Cardiac muscle cell (in vitro differentiated cells and primary cell): ENCODE results near the gene ERC2. TPM values are rescaled to one million over a fixed set of nuclear protein-coding genes. Genes with fewer than 3 reads are reported as not detected.

Experiments used
- DNase-seq, 2 donors: peaks; one replicate each; pipeline versions ENCODE4 v3.0.0 to v3.0.0-alpha.2; 2010 to 2017; ENCODE audit warnings: low read depth in 1 of 2, low spot score in 1 of 2
- H3K27ac ChIP-seq: fragments of 200-600 bp; sonication (generic); 2 replicates; pipeline ENCODE4 v1.5.1; 2016
- H3K27me3 ChIP-seq: fragments of 200-600 bp; sonication (generic); 2 replicates; pipeline ENCODE4 v1.6.0; 2016; ENCODE audit warnings: control low read depth
- H3K36me3 ChIP-seq: fragments of 200-600 bp; sonication (generic); 2 replicates; pipeline ENCODE4 v1.5.1; 2016; ENCODE audit warnings: control low read depth
- H3K4me1 ChIP-seq: fragments of 200-600 bp; sonication (generic); 2 replicates; pipeline ENCODE4 v1.8.1; 2017; ENCODE audit warnings: low read depth, mild to moderate bottlenecking, mixed run types
- H3K4me3 ChIP-seq: fragments of 200-600 bp; sonication (generic); 2 replicates; pipeline ENCODE4 v1.5.1; 2016; ENCODE audit warnings: mild to moderate bottlenecking
- H3K9me3 ChIP-seq: fragments of 200-600 bp; sonication (generic); 2 replicates; pipeline ENCODE4 v1.5.1; 2017; ENCODE audit warnings: low read depth, mild to moderate bottlenecking, control low read depth
- polyA plus RNA-seq: library from polyadenylated mRNA; unstranded; fragments of >200 nt; fragmentation: Nextera tagmentation; extraction: Ambion mirVana; gene quantifications from 2 replicates; pipeline ENCODE4 v1.2.1, GENCODE V29; 2016
- total RNA-seq: library from RNA; depleted of rRNA; stranded (reverse); fragments of >200 nt; gene quantifications from 2 replicates; pipeline ENCODE4 v1.2.3, GENCODE V29; 2016
- TF ChIP-seq, protein P1 (sequence below): IDR thresholded peaks from 2 replicates; pipeline ENCODE4 v1.5.1; 2012; ENCODE audit warnings: low read depth, mild to moderate bottlenecking, low read length

ERC2 gene
- total and polyA plus RNA-seq, 2 experiments from 2014 or later, result 18.1 to 29.0 TPM

DNA sequence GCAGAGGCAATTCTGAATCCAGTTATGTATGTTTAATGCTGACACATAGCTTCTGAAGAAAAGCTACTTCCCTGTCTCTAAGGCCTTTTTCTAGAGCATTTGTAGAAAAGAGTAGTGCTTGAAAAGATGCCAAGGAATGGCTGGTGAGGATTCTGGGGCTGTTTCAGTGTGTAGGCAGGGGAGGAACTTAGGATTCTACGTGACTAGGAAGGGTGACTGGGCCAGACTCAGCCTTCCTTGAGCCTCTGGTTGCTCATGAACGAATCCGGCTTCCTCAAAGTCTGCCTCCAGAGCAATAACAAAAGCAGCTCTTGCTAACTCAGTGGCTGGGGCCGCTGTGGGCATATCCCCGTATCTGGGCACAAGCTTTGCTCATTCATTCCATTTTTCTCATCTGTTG lies 876.4 kb downstream of the ERC2 start:
- DNase-seq, result no peak
- TF ChIP-seq, protein P1, sequence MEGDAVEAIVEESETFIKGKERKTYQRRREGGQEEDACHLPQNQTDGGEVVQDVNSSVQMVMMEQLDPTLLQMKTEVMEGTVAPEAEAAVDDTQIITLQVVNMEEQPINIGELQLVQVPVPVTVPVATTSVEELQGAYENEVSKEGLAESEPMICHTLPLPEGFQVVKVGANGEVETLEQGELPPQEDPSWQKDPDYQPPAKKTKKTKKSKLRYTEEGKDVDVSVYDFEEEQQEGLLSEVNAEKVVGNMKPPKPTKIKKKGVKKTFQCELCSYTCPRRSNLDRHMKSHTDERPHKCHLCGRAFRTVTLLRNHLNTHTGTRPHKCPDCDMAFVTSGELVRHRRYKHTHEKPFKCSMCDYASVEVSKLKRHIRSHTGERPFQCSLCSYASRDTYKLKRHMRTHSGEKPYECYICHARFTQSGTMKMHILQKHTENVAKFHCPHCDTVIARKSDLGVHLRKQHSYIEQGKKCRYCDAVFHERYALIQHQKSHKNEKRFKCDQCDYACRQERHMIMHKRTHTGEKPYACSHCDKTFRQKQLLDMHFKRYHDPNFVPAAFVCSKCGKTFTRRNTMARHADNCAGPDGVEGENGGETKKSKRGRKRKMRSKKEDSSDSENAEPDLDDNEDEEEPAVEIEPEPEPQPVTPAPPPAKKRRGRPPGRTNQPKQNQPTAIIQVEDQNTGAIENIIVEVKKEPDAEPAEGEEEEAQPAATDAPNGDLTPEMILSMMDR, result no peak

DNA sequence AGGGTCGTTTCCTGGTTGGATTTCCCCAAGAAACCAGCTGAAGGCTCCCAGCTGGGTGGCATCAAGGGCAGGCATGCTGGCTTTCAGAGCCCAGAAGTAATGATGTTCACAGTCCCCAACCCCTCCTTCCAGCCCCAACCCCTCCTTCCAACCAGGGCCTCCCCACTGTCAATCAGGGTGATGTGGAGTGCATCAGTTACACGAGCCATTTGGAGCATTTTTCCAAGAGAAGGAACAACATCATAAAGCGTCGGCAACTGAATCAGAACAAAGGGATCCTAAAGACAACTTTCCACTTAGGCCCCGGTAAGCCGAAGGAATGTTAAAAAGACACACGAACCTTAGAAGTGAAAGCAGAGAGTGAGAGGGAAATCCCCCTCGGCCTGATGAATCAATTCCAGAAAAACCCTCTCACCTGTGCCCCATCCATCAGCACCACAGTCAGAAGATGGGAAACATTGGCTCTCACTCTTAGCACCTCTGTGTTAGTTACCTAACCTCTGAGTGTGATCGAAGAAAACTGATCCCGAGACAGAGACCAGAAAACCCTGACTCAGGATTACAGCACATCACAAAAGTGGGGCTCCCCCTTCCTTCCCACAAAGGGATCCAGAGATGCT lies 880.0 kb downstream of the ERC2 start:
- no peak for DNase-seq
- Histone ChIP-seq H3K36me3 (no peaks in the 10 kb centered on the region), H3K4me1 (peaks cover 36% of the 10 kb centered on the region), H3K27ac (no peak overlapping the region), H3K9me3 (no peaks in the 10 kb centered on the region), H3K4me3 (no peak overlapping the region), H3K27me3 (no peaks in the 10 kb centered on the region)
- TF ChIP-seq, protein P1, result no peak

More for the DNA sequence above, 876.4 kb downstream of the ERC2 start:
- H3K4me3 ChIP-seq, result no peak overlapping the region
- H3K36me3 ChIP-seq, result no peaks in the 10 kb centered on the region
- H3K27ac ChIP-seq, result no peak overlapping the region
- H3K27me3 ChIP-seq, result no peaks in the 10 kb centered on the region
- H3K9me3 ChIP-seq, result no peaks in the 10 kb centered on the region
- H3K4me1 ChIP-seq, result peaks cover 17% of the 10 kb centered on the region

DNA sequence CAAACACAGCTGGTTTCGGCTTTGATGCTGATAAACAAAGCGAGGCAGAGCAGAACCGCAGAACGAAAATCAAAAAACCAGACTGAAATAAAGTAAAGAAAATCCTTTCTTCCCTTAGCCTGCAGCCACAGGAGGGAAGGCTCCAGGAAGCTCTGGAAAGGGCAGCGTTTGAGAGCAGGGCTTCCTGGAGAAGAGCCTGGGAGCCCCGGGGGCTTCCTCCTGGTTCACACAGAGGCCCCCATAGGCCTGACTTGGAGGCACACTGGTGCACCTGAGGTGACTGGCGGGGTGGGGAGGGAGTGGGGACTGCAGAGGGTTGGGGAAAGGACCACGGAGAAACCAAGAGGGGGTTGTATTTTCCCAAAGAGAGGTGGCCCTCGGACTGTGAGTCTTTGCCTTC lies 882.4 kb downstream of the ERC2 start:
- Histone ChIP-seq H3K4me3 (no peak overlapping the region), H3K9me3 (no peaks in the 10 kb centered on the region), H3K4me1 (peaks cover 27% of the 10 kb centered on the region), H3K27me3 (no peaks in the 10 kb centered on the region), H3K27ac (peak overlapping the region; percentile 73), H3K36me3 (no peaks in the 10 kb centered on the region)
- TF ChIP-seq, protein P1, result no peak
- no peak for DNase-seq

DNA sequence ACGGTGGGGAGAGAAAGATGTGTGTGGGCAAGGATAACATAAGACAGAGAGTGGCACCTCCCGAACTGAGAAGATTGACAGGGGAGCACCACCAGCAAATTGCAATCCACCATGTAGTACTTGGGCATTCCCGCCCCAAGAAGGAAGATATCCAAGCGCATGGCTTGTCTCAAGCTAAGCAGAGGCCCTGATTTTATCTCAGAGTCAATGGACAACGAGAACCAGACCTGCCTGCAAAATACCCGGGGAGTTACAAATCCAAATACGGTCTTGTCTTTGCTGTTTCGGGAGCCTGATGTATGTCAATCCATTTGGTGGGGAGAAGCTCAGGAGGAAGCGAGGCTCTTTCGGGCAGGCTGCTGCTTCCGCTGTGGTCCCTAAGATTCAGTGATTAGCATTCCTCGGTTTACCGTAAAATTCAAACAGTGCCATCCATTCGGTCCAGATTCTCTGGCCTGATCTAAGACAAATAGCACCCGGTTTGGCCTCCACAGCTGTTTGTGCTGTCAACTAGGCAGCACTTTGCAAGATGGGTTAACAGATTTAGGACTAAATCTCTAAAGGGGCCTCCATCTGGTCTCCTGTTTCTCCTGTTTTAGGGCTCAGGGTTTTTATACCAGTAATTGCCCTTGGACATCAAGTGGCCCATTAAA lies 883.4 kb downstream of the ERC2 start:
- Histone ChIP-seq H3K4me1 (peaks cover 27% of the 10 kb centered on the region), H3K27ac (peak overlapping the region; percentile 73), H3K27me3 (no peaks in the 10 kb centered on the region), H3K9me3 (no peaks in the 10 kb centered on the region), H3K36me3 (no peaks in the 10 kb centered on the region), H3K4me3 (no peak overlapping the region)
- DNase-seq, result peak in 1 of 2 donors; percentile 49
- TF ChIP-seq, protein P1, result no peak

DNA sequence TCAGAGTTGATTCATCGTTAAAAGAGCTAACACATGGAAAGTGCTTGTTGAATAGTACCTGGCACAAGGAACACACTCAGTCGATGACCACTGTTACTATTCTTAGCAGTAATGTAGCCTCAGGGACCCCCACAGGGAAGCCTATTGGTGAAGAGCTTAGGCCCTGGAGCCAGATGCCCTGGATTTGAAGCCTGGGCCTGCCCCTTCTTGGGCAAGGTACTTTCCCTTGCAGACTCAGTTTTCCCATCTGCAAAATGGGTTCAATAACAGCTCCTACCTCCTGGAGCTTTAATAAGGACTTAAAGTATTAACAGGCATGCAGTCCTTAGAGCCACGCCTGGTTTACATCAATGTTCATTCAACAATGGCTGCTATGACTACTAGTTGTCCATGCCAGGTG lies 884.2 kb downstream of the ERC2 start:
- DNase-seq, result no peak
- Histone ChIP-seq H3K36me3 (no peaks in the 10 kb centered on the region), H3K4me1 (peaks cover 27% of the 10 kb centered on the region), H3K27me3 (no peaks in the 10 kb centered on the region), H3K9me3 (no peaks in the 10 kb centered on the region), H3K4me3 (no peak overlapping the region), H3K27ac (peak overlapping the region; percentile 73)
- TF ChIP-seq, protein P1, result no peak
